H1 (cell line): ENCODE measurements around the gene MAD2L1BP. TPM values are rescaled to one million over a fixed set of nuclear protein-coding genes. Genes with fewer than 3 reads are reported as not detected.
"Not testable (repeated sequence)": the region's sequence is repeated elsewhere in the genome, so short reads cannot be mapped to it uniquely, and the experiment has no call there.

Experiments
- CTCF ChIA-PET: fragments of 300-600 bp; sonication (Branson Sonifier 250); formaldehyde crosslinking; loops from one replicate; lab custom pipeline; 2021; ENCODE audit not compliant: partially characterized antibody; lab: Charles Lee
- POLR2A ChIA-PET: fragments of 300-600 bp; sonication (Branson Sonifier 250); formaldehyde crosslinking; loops from one replicate; lab custom pipeline; 2021; ENCODE audit warnings: inconsistent platforms; ENCODE audit not compliant: partially characterized antibody; lab: Charles Lee
- DNase-seq, 2 experiments: peaks; one replicate each; pipeline versions ENCODE4 v3.0.0 to v3.0.0-alpha.2; 2010 to 2022; ENCODE audit warnings: low spot score in 2 of 2, low read depth in 1 of 2, mixed read lengths in 1 of 2
- FAIRE-seq: peaks from 2 replicates; lab custom pipeline; 2011; peaks lifted over from hg19 to GRCh38; lab: Jason Lieb, UNC
- H2AFZ ChIP-seq: 2 replicates; pipeline ENCODE4 v1.8.1; 2012; ENCODE audit warnings: low read length, inconsistent platforms
- H2AK5ac ChIP-seq: 2 replicates; pipeline ENCODE4 v1.6.1; 2013; ENCODE audit warnings: low read depth, low read length
- H2BK120ac ChIP-seq: replicated peaks from 2 replicates; pipeline ENCODE3; 2013; ENCODE audit warnings: low read depth, low read length, inconsistent platforms
- H2BK12ac ChIP-seq: 2 replicates; pipeline ENCODE4 v1.6.1; 2013; ENCODE audit warnings: low read depth, low read length
- H2BK15ac ChIP-seq: 2 replicates; pipeline ENCODE4 v1.6.1; 2013; ENCODE audit warnings: low read length
- H2BK20ac ChIP-seq: 2 replicates; pipeline ENCODE4 v1.6.1; 2013; ENCODE audit warnings: low read length
- H2BK5ac ChIP-seq: 2 replicates; pipeline ENCODE4 v1.6.1; 2013; ENCODE audit warnings: low read depth, low read length
- H3K14ac ChIP-seq: 2 replicates; pipeline ENCODE4 v1.6.1; 2013; ENCODE audit warnings: inconsistent platforms; ENCODE audit not compliant: insufficient read length
- H3K18ac ChIP-seq: 2 replicates; pipeline ENCODE4 v1.6.1; 2013; ENCODE audit warnings: low read length; ENCODE audit errors: extremely low read depth
- H3K23ac ChIP-seq: 2 replicates; pipeline ENCODE4 v1.6.1; 2013; ENCODE audit warnings: inconsistent platforms; ENCODE audit not compliant: insufficient read length
- H3K23me2 ChIP-seq: 2 replicates; pipeline ENCODE4 v1.6.1; 2013; ENCODE audit warnings: low read depth, low read length
- H3K27ac ChIP-seq: 2 replicates; pipeline ENCODE4 v1.6.1; 2011; ENCODE audit warnings: low read depth, low read length, inconsistent platforms
- H3K27me3 ChIP-seq, 4 experiments: replicated peaks in 1 of 4; 1 replicate in 1 of 4; 2 replicates in 3 of 4; pipeline versions ENCODE4 v1.6.1 to v1.8.1; 2011 to 2013; ENCODE audit warnings: low read length in 3 of 4, mild to moderate bottlenecking in 3 of 4, inconsistent platforms in 2 of 4, mixed read lengths in 2 of 4, moderate library complexity in 1 of 4; ENCODE audit not compliant: control insufficient read depth in 3 of 4, insufficient read depth in 3 of 4; ENCODE audit errors: extremely low read depth in 1 of 4
- H3K36me3 ChIP-seq, 4 experiments: 2 replicates each; pipeline versions ENCODE4 v1.6.1 to v1.8.1; 2011 to 2013; ENCODE audit warnings: mild to moderate bottlenecking in 4 of 4, low read length in 3 of 4, moderate library complexity in 2 of 4, control low read depth in 1 of 4, inconsistent platforms in 1 of 4; ENCODE audit not compliant: insufficient read depth in 4 of 4, control insufficient read depth in 2 of 4
- H3K4ac ChIP-seq: replicated peaks from 2 replicates; pipeline ENCODE3; 2013; ENCODE audit warnings: low read length, low read depth, mixed read lengths, inconsistent platforms; ENCODE audit not compliant: insufficient read length
- H3K4me1 ChIP-seq, 4 experiments: replicated peaks in 1 of 4; 1 replicate in 1 of 4; 2 replicates in 3 of 4; pipeline versions ENCODE4 v1.6.1 to v1.8.1; 2011 to 2013; ENCODE audit warnings: low read length in 3 of 4, inconsistent platforms in 2 of 4, mixed read lengths in 1 of 4; ENCODE audit not compliant: insufficient read depth in 4 of 4, control insufficient read depth in 3 of 4
- H3K4me2 ChIP-seq, 2 experiments: 2 replicates each; pipeline versions ENCODE4 v1.6.1 to v1.8.1; 2011 to 2013; ENCODE audit warnings: low read depth in 2 of 2, low read length in 2 of 2, control low read depth in 1 of 2, inconsistent platforms in 1 of 2, mild to moderate bottlenecking in 1 of 2; ENCODE audit not compliant: insufficient read depth in 1 of 2
- H3K4me3 ChIP-seq, 4 experiments: fragments of 200-600, 300-600 bp in 1 of 4; sonication (generic), shearing (Covaris generic), sonication (Bioruptor Twin) in 1 of 4; 2 replicates each; pipeline versions ENCODE4 v1.5.1 to v1.8.1; 2011 to 2016; ENCODE audit warnings: low read length in 4 of 4, low read depth in 3 of 4, control low read depth in 2 of 4, inconsistent platforms in 2 of 4, mild to moderate bottlenecking in 2 of 4, mixed read lengths in 1 of 4, moderate library complexity in 1 of 4; ENCODE audit not compliant: insufficient read depth in 2 of 4; ENCODE audit errors: extremely low read depth in 1 of 4
- H3K56ac ChIP-seq: replicated peaks from 2 replicates; pipeline ENCODE3; 2013; ENCODE audit warnings: low read depth, mild to moderate bottlenecking, mixed read lengths, low read length, inconsistent platforms; ENCODE audit not compliant: insufficient read length
- H3K79me1 ChIP-seq: 2 replicates; pipeline ENCODE4 v1.6.1; 2013; ENCODE audit warnings: low read depth, low read length, control low read depth
- H3K79me2 ChIP-seq, 2 experiments: 2 replicates each; pipeline versions ENCODE4 v1.6.1 to v1.8.1; 2012 to 2013; ENCODE audit warnings: low read length in 2 of 2, mild to moderate bottlenecking in 2 of 2, inconsistent platforms in 1 of 2; ENCODE audit not compliant: insufficient read depth in 2 of 2, control insufficient read depth in 1 of 2
- H3K9ac ChIP-seq, 4 experiments: replicated peaks in 1 of 4; 1 replicate in 1 of 4; 2 replicates in 3 of 4; pipeline versions ENCODE4 v1.6.1 to v1.8.1; 2011 to 2013; ENCODE audit warnings: low read depth in 3 of 4, low read length in 3 of 4, control low read depth in 2 of 4, mild to moderate bottlenecking in 2 of 4, moderate library complexity in 2 of 4, inconsistent platforms in 1 of 4; ENCODE audit errors: extremely low read depth in 1 of 4
- H3K9me3 ChIP-seq, 2 experiments: 2 replicates each; pipeline versions ENCODE4 v1.6.1 to v1.8.1; 2012 to 2013; ENCODE audit warnings: mild to moderate bottlenecking in 2 of 2, moderate library complexity in 2 of 2, control low read depth in 1 of 2, inconsistent platforms in 1 of 2, low read depth in 1 of 2, low read length in 1 of 2, mixed read lengths in 1 of 2; ENCODE audit not compliant: insufficient read depth in 2 of 2
- H4K20me1 ChIP-seq, 2 experiments: replicated peaks in 1 of 2; 2 replicates each; pipeline versions ENCODE3 to v1.8.1; 2011 to 2013; ENCODE audit warnings: inconsistent platforms in 2 of 2, low read length in 2 of 2, mild to moderate bottlenecking in 1 of 2; ENCODE audit not compliant: insufficient read depth in 2 of 2, control insufficient read depth in 1 of 2
- H4K5ac ChIP-seq: 2 replicates; pipeline ENCODE4 v1.6.1; 2013; ENCODE audit warnings: low read length, low read depth, mixed read lengths, inconsistent platforms; ENCODE audit not compliant: insufficient read length
- H4K8ac ChIP-seq: 2 replicates; pipeline ENCODE4 v1.8.0; 2013; ENCODE audit warnings: mild to moderate bottlenecking, moderate library complexity, low read length, inconsistent platforms; ENCODE audit not compliant: insufficient read depth; ENCODE audit errors: extremely low read depth
- H4K91ac ChIP-seq: replicated peaks from 2 replicates; pipeline ENCODE3; 2013; ENCODE audit warnings: low read length, mixed read lengths, inconsistent platforms; ENCODE audit not compliant: insufficient read length
- JUND ChIP-seq: IDR thresholded peaks from 2 replicates; pipeline ENCODE4 v1.6.1; 2011; ENCODE audit warnings: mild to moderate bottlenecking, improper control_type of control experiment, low read length
- NRF1 ChIP-seq: IDR thresholded peaks from 2 replicates; pipeline ENCODE4 v1.6.1; 2011; ENCODE audit warnings: mild to moderate bottlenecking, low read depth, low read length, improper control_type of control experiment
- WGBS, 2 experiments: shearing (Covaris generic) in 1 of 2; methylation state at CpG; one replicate each; pipeline versions ENCODE4 v1.1.6 to v1.1.7; 2013 to 2015; ENCODE audit warnings: low lambda C conversion rate in 2 of 2, mixed read lengths in 2 of 2, inconsistent platforms in 1 of 2, low coverage in 1 of 2, missing lambda C conversion rate in 1 of 2; ENCODE audit not compliant: insufficient replicate concordance in 2 of 2, insufficient coverage in 1 of 2, insufficient read length in 1 of 2; ENCODE audit errors: extremely low coverage in 1 of 2, missing lambda C conversion rate in 1 of 2; 5-methylcytosine and 5-hydroxymethylcytosine counted together
- polyA plus RNA-seq, 7 experiments: library from polyadenylated mRNA; depleted of rRNA in 3 of 7; stranded (reverse) in 5 of 7; unstranded in 2 of 7; fragments of >200 nt in 5 of 7; fragments of 200-250 nt in 2 of 7; gene quantifications; 1 replicate in 5 of 7; 2 replicates in 1 of 7; 4 replicates in 1 of 7; pipeline versions ENCODE4 v1.2.1 to v1.2.3, GENCODE V29; 2011 to 2013; ENCODE audit warnings: missing spikeins in 2 of 7, mixed read lengths in 2 of 7
- total RNA-seq: library from RNA; stranded (reverse); fragmentation: NEBNext Ultra II Directional; extraction: Animal tissue kit (Norgen Biotek cat#: 25700); gene quantifications from 2 replicates; pipeline ENCODE4 v1.2.1, GENCODE V29; 2021

MAD2L1BP gene
- total and polyA plus RNA-seq, 2 of the 8 experiments (the other 6 are each of a cell fraction or from before 2014, with no cell fraction given) = 35.5 to 70.0 TPM

GRCh38 chr6:43630980-43631619, 4.5 kb upstream of the MAD2L1BP start (continued):
- TF ChIP-seq NRF1 (no peak), JUND (no peak)

DNA sequence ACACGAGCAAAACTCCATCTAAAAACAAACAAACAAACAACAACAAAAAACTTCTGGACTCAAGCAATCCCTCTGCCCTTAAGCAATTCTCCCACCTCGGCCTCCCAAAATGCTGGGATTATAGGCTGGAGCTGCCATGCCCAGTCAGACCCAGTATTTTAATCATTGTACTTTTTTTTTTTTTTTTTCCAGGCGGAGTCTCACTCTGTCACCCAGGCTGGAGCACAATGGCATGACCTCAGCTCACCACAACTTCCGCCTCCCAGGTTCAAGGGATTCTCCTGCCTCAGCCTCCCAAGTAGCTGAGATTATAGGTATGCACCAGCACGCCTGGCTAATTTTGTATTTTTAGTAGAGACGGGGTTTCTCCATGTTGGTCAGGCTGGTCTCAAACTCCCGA, 2.6 kb upstream of the MAD2L1BP start:
- Histone ChIP-seq H3K4me1 (peaks cover 0 to 14% (median 3%) of the 10 kb centered on the region in 4 experiments; a peak in 5 of 7 replicates), H3K23me2 (peaks cover 14% of the 10 kb centered on the region), H3K79me2 (peaks cover 3 to 26% of the 10 kb centered on the region in 2 experiments)
- FAIRE-seq, H3K56ac ChIP-seq, DNase-seq, CTCF ChIA-PET, H3K4me2 ChIP-seq, H4K8ac ChIP-seq, H2BK5ac ChIP-seq, H3K9me3 ChIP-seq, H2BK120ac ChIP-seq, H3K27me3 ChIP-seq, H3K27ac ChIP-seq, H4K91ac ChIP-seq, H4K5ac ChIP-seq, H3K18ac ChIP-seq, H3K9ac ChIP-seq, H3K14ac ChIP-seq, H2AFZ ChIP-seq, H3K79me1 ChIP-seq, H3K23ac ChIP-seq, H3K4ac ChIP-seq, H2BK20ac ChIP-seq, H2BK15ac ChIP-seq, H4K20me1 ChIP-seq, H2BK12ac ChIP-seq, H3K4me3 ChIP-seq, H3K36me3 ChIP-seq, H2AK5ac ChIP-seq: not testable (repeated sequence)
- whole genome bisulfite sequencing, 2 experiments = 80% methylated on average over 6 of the region's 7 CpGs; no CpG with 5 or more reads in 1 of the 2 experiments
- POLR2A ChIA-PET = interaction anchor here (0.6 to 2.1 kb wide), 5 partner anchors 11 to 674 kb away, joined by 3 to 10 read pairs (median 3); partner anchors contain the start of genes HSP90AB1 and RSPH9
